CD4-positive, alpha-beta T cell (primary cell): ENCODE measurements around the gene LYST. TPM values are rescaled to one million over a fixed set of nuclear protein-coding genes. Genes with fewer than 3 reads are reported as not detected.

Experiments
- ATAC-seq: fragments of 200-7000 bp; cut with Tn5 transposase; one replicate; pipeline ENCODE4 v1.10.0; 2022; ENCODE audit warnings: mild to moderate bottlenecking; ENCODE audit not compliant: poor library complexity
- CTCF ChIA-PET: fragments of 350-600 bp; sonication (Branson Sonifier 250); formaldehyde crosslinking; loops from one replicate; lab custom pipeline; 2021; ENCODE audit warnings: antibody characterized with exemption, inconsistent platforms; lab: Charles Lee
- POLR2A ChIA-PET: fragments of 350-600 bp; sonication (Branson Sonifier 250); formaldehyde crosslinking; loops from one replicate; lab custom pipeline; 2021; ENCODE audit warnings: antibody characterized with exemption, inconsistent platforms; lab: Charles Lee
- DNase-seq, 14 experiments: peaks; one replicate each; pipeline ENCODE4 v3.0.0-alpha.2; 2013 to 2020; ENCODE audit warnings: mixed read lengths in 2 of 14
- H3K27ac ChIP-seq, 2 donors: one replicate each; pipeline versions ENCODE4 v1.5.1 to v1.7.0; 2013; ENCODE audit warnings: low read length in 2 of 2, low read depth in 1 of 2, mild to moderate bottlenecking in 1 of 2
- H3K27me3 ChIP-seq, 2 experiments: 1 replicate in 1 of 2; 2 replicates in 1 of 2; pipeline versions ENCODE4 v1.6.1 to v1.7.0; 2013; ENCODE audit warnings: low read length in 2 of 2, control low read depth in 1 of 2, mild to moderate bottlenecking in 1 of 2, moderate library complexity in 1 of 2; ENCODE audit not compliant: insufficient read depth in 2 of 2, control insufficient read depth in 1 of 2
- H3K36me3 ChIP-seq: one replicate; pipeline ENCODE4 v1.6.1; 2013; ENCODE audit warnings: low read length, control low read depth; ENCODE audit not compliant: insufficient read depth
- H3K4me1 ChIP-seq: one replicate; pipeline ENCODE4 v1.6.1; 2013; ENCODE audit warnings: low read length, control low read depth; ENCODE audit not compliant: insufficient read depth
- H3K4me3 ChIP-seq: one replicate; pipeline ENCODE4 v1.5.1; 2013; ENCODE audit warnings: mild to moderate bottlenecking, low read length, moderate library complexity
- H3K9me3 ChIP-seq, 2 experiments: 1 replicate in 1 of 2; 2 replicates in 1 of 2; pipeline versions ENCODE4 v1.6.1 to v1.7.0; 2013; ENCODE audit warnings: low read length in 2 of 2, mild to moderate bottlenecking in 2 of 2, control low read depth in 1 of 2, moderate library complexity in 1 of 2; ENCODE audit not compliant: control insufficient read depth in 1 of 2, insufficient read depth in 1 of 2
- H3K27ac Mint-ChIP-seq: one replicate; pipeline ENCODE4 v1.8.0; 2020; ENCODE audit warnings: mixed read lengths
- H3K27me3 Mint-ChIP-seq: one replicate; pipeline ENCODE4 v1.8.0; 2021; ENCODE audit warnings: mixed read lengths
- H3K36me3 Mint-ChIP-seq: one replicate; pipeline ENCODE4 v1.8.0; 2021; ENCODE audit warnings: low read depth, mixed read lengths
- H3K4me1 Mint-ChIP-seq: one replicate; pipeline ENCODE4 v1.8.0; 2021; ENCODE audit warnings: low read depth, mixed read lengths
- H3K4me3 Mint-ChIP-seq: one replicate; pipeline ENCODE4 v1.8.0; 2020; ENCODE audit warnings: mild to moderate bottlenecking, mixed read lengths
- H3K9me3 Mint-ChIP-seq: one replicate; pipeline ENCODE4 v1.8.0; 2020; ENCODE audit warnings: mixed read lengths
- CTCF ChIP-seq: fragments of 200-600 bp; IDR thresholded peaks from one replicate; pipeline ENCODE4 v1.8.0; 2022; ENCODE audit warnings: antibody characterized with exemption, mild to moderate bottlenecking
- intact Hi-C, 2 experiments: fragments of 100-400 bp; cut with DNase I in 1 of 2; cut with micrococcal nuclease in 1 of 2; formaldehyde crosslinking; loops; one replicate each; pipeline versions ENCODE4 v1.15.1 to v1.9.0; 2023 to 2025; cut with DNase I, micrococcal nuclease
- total RNA-seq, 174 experiments: library from RNA in 2 of 174; stranded (reverse) in 2 of 174; gene quantifications; one replicate each; pipeline ENCODE4 v1.2.3 and lab custom pipeline; 2021 to 2026

The LYST gene
- total RNA-seq, 2 experiments from 2014 or later, result 24.9 to 26.8 TPM

DNA sequence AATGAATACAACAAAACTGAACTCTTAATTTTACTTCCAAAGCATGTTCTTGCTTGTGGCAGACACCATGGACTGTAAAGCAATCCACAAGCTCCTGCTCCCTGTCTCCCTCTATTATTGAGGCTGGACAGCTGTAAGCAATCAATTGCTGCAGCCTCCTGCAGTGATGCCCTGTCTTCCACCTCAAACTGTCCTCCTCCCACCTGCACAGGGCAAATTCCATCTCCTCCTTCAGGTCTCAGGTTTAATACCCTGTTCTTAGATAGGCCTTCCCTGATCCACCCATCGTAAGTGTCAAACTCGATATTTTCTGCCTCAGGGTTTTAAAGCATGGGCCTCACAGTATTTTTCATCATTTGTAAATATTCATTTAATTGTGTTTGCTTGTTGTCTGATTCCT lies 81.8 kb downstream of the LYST start:
- H3K27ac ChIP-seq, result no peak overlapping the region
- CTCF ChIA-PET, result interaction anchor here (1.0 kb wide), 1 partner anchor 27 kb away, joined by 4 read pairs; no protein-coding TSS in a partner anchor
- H3K27me3 Mint-ChIP-seq, result no peaks in the 10 kb centered on the region
- peaks cover 37% of the 10 kb centered on the region for H3K36me3 Mint-ChIP-seq
- no peaks in the 10 kb centered on the region for H3K4me1 Mint-ChIP-seq
- peaks cover 15% of the 10 kb centered on the region for H3K36me3 ChIP-seq
- ATAC-seq (no peak), DNase-seq (no peak)
- no peaks in the 10 kb centered on the region for H3K9me3 Mint-ChIP-seq
- TF ChIP-seq CTCF, result no peak
- POLR2A ChIA-PET, result no interaction called here
- no peak overlapping the region for H3K27ac Mint-ChIP-seq
- H3K27me3 ChIP-seq, result no peaks in the 10 kb centered on the region
- no peaks in the 10 kb centered on the region for H3K9me3 ChIP-seq
- H3K4me3 ChIP-seq, result no peak overlapping the region
- no peak overlapping the region for H3K4me3 Mint-ChIP-seq
- intact Hi-C loops, result loop anchor here (1.0 to 5.0 kb wide), 3 partner anchors 187 to 693 kb away; no protein-coding TSS in a partner anchor
- H3K4me1 ChIP-seq, result no peaks in the 10 kb centered on the region

DNA sequence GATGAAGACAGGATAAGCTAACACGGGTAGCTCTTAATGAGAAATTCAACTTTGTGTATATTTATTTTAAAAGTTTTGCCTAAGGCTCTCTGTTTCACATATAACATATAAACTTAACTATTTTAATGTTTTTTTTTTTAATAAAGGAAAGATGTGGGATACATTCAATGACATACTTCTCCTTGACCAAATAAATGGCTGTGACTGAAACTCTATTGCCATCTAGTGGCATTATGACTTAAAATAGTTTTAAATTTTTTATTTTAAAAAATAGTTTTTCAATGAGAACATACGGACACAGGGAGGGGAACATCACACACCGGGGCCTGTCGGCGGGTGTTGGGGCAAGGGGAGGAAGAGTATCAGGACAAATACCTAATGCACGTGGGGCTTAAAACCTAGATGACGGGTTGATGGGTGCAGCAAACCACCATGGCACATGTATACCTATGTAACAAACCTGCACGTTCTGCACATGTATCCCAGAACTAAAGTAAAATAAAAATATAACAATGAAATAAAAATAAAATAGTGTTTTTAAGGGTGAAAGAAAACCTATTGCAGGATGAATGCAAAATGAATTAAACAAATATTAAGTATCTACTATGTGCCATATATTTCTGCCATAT lies 83.4 kb downstream of the LYST start:
- Mint-ChIP-seq H3K27ac (no peak overlapping the region), H3K4me3 (no peak overlapping the region), H3K27me3 (no peaks in the 10 kb centered on the region), H3K9me3 (no peaks in the 10 kb centered on the region), H3K4me1 (no peaks in the 10 kb centered on the region), H3K36me3 (peaks cover 30% of the 10 kb centered on the region)
- Histone ChIP-seq H3K36me3 (peaks cover 11% of the 10 kb centered on the region), H3K9me3 (no peaks in the 10 kb centered on the region), H3K27me3 (no peaks in the 10 kb centered on the region), H3K4me3 (no peak overlapping the region), H3K4me1 (no peaks in the 10 kb centered on the region), H3K27ac (no peak overlapping the region)
- ChIA-PET POLR2A (interaction anchor here (0.7 kb wide), 1 partner anchor 27 kb away, joined by 4 read pairs; no protein-coding TSS in a partner anchor), CTCF (interaction anchor here (0.8 to 1.3 kb wide), 3 partner anchors 189 to 279 kb away, joined by 3 to 4 read pairs (median 4); partner anchors contain the start of gene B3GALNT2)
- TF ChIP-seq CTCF, result peak; percentile 75
- peak in 3 of 14 experiments; percentile 19 to 39 (median 38) for DNase-seq
- intact Hi-C loops, result loop anchor here (1.0 to 5.0 kb wide), 3 partner anchors 188 to 691 kb away; no protein-coding TSS in a partner anchor
- no peak for ATAC-seq

DNA sequence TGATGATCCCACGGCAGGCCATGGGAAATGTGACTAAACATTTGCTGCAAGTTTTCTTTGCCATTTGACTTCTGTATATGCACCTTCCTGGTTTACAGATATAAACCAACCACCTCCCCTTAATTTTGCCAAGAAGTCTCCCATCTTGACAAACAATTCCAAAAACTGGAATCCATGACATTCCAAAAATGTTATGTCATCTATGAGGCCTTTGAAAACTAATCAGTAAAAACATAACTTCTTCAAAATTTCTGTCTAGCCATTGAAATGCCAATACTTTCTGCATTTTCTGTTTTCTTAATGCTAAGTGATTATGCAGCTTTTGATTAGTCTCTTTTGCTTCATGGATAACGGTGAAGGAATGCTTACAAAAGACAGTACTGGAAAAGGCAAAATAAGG lies 84.1 kb downstream of the LYST start:
- CTCF ChIA-PET, result interaction anchor here (0.6 to 1.3 kb wide), 3 partner anchors 94 to 278 kb away, joined by 3 to 4 read pairs (median 3); partner anchors contain the start of gene B3GALNT2
- Histone ChIP-seq H3K9me3 (no peaks in the 10 kb centered on the region), H3K4me3 (no peak overlapping the region), H3K27me3 (no peaks in the 10 kb centered on the region), H3K4me1 (no peaks in the 10 kb centered on the region), H3K27ac (no peak overlapping the region), H3K36me3 (peaks cover 5% of the 10 kb centered on the region)
- no peak overlapping the region for H3K27ac Mint-ChIP-seq
- H3K4me1 Mint-ChIP-seq, result no peaks in the 10 kb centered on the region
- no peaks in the 10 kb centered on the region for H3K27me3 Mint-ChIP-seq
- DNase-seq (no peak), ATAC-seq (no peak)
- no peak for TF ChIP-seq CTCF
- intact Hi-C loops, result loop anchor here in 1 of 2 experiments (2.0 to 5.0 kb wide), 2 partner anchors 188 to 690 kb away; no protein-coding TSS in a partner anchor
- POLR2A ChIA-PET, result interaction anchor here (0.7 kb wide), 1 partner anchor 28 kb away, joined by 4 read pairs; no protein-coding TSS in a partner anchor
- H3K9me3 Mint-ChIP-seq, result no peaks in the 10 kb centered on the region
- H3K36me3 Mint-ChIP-seq, result peaks cover 30% of the 10 kb centered on the region
- no peak overlapping the region for H3K4me3 Mint-ChIP-seq
